Thymus (tissue), 11 donors: Measurements from ENCODE around the gene IRF7. TPM values are rescaled to one million over a fixed set of nuclear protein-coding genes. Genes with fewer than 3 reads are reported as not detected.

Experiments
- DNase-seq, 9 donors: peaks; one replicate each; pipeline ENCODE4 v3.0.0-alpha.2; 2013; ENCODE audit warnings: low spot score in 9 of 9, low read depth in 6 of 9, missing footprints in 1 of 9
- H3K27ac ChIP-seq, 2 donors: one replicate each; pipeline ENCODE4 v1.5.1; 2013; ENCODE audit warnings: control low read depth in 1 of 2, low read depth in 1 of 2, low read length in 1 of 2, mild to moderate bottlenecking in 1 of 2, moderate library complexity in 1 of 2
- H3K27me3 ChIP-seq, 2 donors: one replicate each; pipeline ENCODE4 v1.5.1; 2013; ENCODE audit warnings: low read length in 1 of 2; ENCODE audit not compliant: control insufficient read depth in 2 of 2, insufficient read depth in 1 of 2
- H3K36me3 ChIP-seq, 2 donors: one replicate each; pipeline ENCODE4 v1.5.1; 2013; ENCODE audit warnings: low read length in 1 of 2, mild to moderate bottlenecking in 1 of 2, moderate library complexity in 1 of 2; ENCODE audit not compliant: control insufficient read depth in 2 of 2, insufficient read depth in 2 of 2
- H3K4me1 ChIP-seq, 2 donors: one replicate each; pipeline ENCODE4 v1.5.1; 2013; ENCODE audit warnings: low read length in 2 of 2; ENCODE audit not compliant: control insufficient read depth in 2 of 2, insufficient read depth in 2 of 2
- H3K4me3 ChIP-seq, 2 donors: one replicate each; pipeline ENCODE4 v1.5.1; 2013; ENCODE audit warnings: low read length in 2 of 2, control low read depth in 1 of 2, mild to moderate bottlenecking in 1 of 2
- H3K9me3 ChIP-seq, 2 donors: one replicate each; pipeline ENCODE4 v1.5.1; 2013; ENCODE audit warnings: low read length in 1 of 2, mild to moderate bottlenecking in 1 of 2; ENCODE audit not compliant: control insufficient read depth in 2 of 2, insufficient read depth in 1 of 2
- WGBS: extraction: QIAGEN DNeasy Blood & Tissue Kit; methylation state at CpG from one replicate; pipeline ENCODE4 v1.1.7; 2013; 5-methylcytosine and 5-hydroxymethylcytosine counted together
- polyA plus RNA-seq: library from polyadenylated mRNA; stranded (reverse); fragments of 200-250 nt; gene quantifications from one replicate; pipeline ENCODE4 v1.2.3, GENCODE V29; 2013
- total RNA-seq: library from RNA; stranded (reverse); fragments of 120-200 nt; gene quantifications from one replicate; pipeline ENCODE4 v1.2.4, GENCODE V29; 2013
- donor health status: healthy.

The IRF7 gene
- total and polyA plus RNA-seq, 2 donors: 44.5 to 102 TPM

DNA sequence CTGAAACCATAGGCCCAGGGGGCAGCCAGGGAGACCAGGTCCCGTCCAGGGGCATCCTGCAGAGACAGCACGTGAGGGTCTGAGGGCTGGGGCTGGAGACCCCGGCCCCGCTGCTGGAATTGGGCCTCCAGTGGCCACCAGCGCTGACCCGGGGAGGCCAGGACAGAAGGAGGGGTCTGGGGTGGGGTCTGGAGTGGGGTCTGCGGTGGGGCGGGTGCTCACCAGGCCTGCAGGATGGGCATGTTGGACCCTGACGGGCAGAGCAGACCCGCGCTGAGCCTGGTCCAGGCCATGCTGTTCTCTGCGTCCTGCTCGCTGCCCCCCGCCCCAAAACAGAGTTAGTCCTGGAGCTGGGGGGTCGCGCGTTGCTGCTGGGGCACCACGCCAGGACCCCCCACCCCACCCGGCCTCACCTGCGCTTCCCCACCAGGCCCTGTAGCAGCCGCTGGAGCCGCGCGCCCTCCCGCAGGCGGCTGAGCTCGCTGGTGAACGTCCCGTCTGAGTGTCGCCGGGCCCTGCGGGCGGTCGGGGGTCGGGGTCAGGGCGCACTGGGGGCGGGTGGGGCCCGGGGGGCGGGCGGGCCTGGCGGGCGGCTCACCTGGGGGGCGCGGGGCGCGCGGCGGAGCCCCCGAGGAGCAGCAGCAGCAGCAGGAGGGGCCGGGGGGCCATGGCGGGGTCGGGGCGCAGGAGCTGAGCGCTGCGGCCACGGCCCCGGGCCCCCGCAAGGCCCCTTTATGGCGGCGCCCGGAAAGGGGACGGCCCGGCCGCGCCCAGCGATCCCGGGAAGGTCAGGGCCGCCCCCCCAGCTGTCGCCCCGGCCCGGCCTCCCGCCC is 10.9 kb upstream of the IRF7 start, which contains the start of gene SCT:
SCT (minus strand) TSS at position 707 of the 833 bp plus-strand sequence; CDS start at position 669, 38 bp downstream.
- H3K4me3 ChIP-seq: no peak within 1 kb of the TSS
- peaks cover 0 to 3% of the 10 kb centered on the region in 2 donors for H3K9me3 ChIP-seq
- peaks cover 0 to 13% of the 10 kb centered on the region in 2 donors for H3K4me1 ChIP-seq
- whole genome bisulfite sequencing: 8% methylated on average over 72 of the region's 72 CpGs
- no peak within 1 kb of the TSS for H3K27ac ChIP-seq
- no peak for DNase-seq
- H3K27me3 ChIP-seq: peaks cover 37 to 57% of the 10 kb centered on the region in 2 donors
- no peaks in the 10 kb centered on the region for H3K36me3 ChIP-seq

DNA sequence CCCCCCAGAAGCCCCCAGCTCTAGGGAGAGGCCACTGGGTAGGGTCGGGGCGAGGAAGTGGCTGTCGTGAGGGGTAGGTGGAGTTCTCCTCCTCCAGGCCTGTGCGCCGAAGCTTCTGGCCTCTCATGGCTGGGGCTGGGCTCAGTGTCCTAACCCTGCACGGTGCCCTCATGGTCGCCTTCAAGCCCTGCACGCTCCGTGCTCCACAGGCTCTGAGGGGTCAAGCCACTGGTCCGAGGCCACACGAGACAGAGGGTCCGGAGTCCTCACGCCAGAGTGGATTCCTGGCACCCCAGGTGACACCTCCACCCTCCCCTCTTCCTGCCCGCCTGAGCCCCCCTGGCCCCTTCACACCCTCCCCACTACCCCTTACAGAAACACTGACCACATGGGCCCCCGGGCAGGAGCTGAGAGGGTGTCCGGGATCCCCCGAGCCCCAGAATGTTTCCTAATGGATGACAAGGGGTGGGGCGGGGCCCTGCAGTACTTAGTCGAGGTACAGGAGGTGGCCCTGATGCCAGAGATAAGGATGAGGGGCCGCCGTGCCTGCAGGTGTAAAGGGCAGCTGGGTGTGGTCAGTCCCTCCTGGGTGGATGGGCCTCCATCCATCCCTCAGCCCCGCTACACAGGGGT is 10.0 kb upstream of the IRF7 start:
- DNase-seq: no peak
- 89% methylated on average over 22 of the region's 22 CpGs for WGBS
- Histone ChIP-seq H3K4me1 (peaks cover 0 to 13% of the 10 kb centered on the region in 2 donors), H3K36me3 (no peaks in the 10 kb centered on the region), H3K27me3 (peaks cover 37 to 57% of the 10 kb centered on the region in 2 donors), H3K27ac (no peak overlapping the region), H3K9me3 (peaks cover 0 to 3% of the 10 kb centered on the region in 2 donors), H3K4me3 (no peak overlapping the region)

DNA sequence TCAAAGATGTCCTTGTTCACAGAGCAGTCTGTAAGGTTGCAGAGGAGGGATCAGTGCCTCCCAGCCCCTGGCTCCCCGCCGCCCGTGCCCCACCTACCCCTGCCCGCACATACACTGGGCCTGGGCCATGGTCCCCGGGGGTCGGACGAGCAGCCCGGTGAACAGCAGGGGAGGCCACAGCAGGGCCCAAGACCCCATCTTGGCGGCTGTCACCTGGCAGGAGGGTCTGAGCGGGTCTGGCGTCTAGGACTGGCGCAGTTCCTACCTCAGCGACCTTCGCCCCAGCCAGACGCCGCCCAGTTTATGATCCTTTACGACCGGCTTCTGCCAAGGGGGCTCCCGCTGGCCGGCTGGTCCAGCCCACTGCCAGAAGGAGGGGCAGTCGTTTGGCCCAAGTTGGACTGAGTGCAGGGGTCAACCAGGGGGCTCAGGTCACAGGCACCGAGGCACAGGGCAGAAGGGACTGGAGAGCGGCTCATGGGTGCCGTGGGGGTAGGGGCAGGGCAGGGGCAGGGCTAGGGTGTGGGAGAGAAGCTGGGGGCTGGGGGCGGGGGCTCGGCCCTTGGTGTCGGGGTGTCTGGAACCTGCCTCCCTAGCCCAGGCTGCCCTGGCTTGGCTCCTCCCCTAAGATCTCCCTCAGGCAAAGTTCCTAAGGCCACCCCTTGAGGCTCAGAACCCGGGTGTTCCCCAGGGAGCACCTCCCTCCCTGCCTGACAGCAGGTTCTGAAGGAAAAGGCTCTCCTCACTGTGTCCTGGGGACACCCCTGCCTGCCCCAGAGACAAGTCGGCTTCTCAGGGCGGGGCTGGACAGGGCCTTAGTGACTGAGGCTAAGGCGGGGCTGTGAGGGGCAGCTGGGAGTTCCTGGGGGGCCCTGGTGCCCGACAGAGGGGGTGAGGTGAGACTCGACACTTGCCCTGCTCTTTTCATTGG is 9.2 kb upstream of the IRF7 start, which contains the start of gene CDHR5:
CDHR5 (minus strand) TSS at position 251 of the 931 bp plus-strand sequence; CDS start at position 198, 53 bp downstream.
- 96% methylated on average over 33 of the region's 33 CpGs for WGBS
- Histone ChIP-seq H3K36me3 (no peaks in the 10 kb centered on the region), H3K27ac (no peak within 1 kb of the TSS), H3K4me3 (no peak within 1 kb of the TSS), H3K4me1 (peaks cover 0 to 13% of the 10 kb centered on the region in 2 donors), H3K9me3 (peaks cover 0 to 3% of the 10 kb centered on the region in 2 donors), H3K27me3 (peaks cover 37 to 53% of the 10 kb centered on the region in 2 donors)
- no peak for DNase-seq

DNA sequence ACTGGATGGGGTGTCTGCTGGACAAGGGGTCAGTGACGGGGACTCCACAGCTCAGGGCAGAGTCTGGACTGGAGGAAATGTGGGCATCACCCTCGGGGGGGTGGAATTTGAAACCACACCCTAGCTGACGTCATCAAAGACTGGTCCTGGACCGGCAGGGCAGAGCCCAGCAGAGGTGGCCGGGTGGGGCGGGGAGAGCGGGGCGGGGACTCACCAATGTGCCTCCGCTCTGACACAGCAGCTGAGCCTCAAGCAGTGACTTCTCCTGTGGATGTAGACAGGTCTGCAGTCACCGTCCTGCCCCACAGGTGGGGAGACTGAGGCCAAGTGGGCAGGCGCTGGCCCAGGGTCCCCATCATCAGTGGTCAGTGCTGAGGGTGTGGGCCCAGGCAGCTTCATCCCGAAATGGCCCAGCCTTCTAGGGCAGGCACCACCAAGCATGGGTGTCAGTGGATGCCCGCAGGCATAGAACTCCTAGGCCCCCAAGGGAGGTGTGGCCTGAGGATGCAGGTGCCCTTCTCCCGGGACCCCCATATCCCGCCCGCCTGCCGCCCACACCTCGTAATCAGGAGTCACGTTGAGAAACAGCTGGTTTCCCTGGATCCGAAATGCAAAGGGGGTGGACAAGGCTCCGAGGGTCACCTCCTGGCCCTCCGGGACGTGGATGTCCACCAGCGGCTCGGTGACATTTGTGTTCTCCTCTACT is 8.4 kb upstream of the IRF7 start:
- DNase-seq: no peak
- Histone ChIP-seq H3K27ac (no peak overlapping the region), H3K4me3 (no peak overlapping the region), H3K27me3 (peaks cover 35 to 44% of the 10 kb centered on the region in 2 donors), H3K9me3 (peaks cover 0 to 3% of the 10 kb centered on the region in 2 donors), H3K36me3 (no peaks in the 10 kb centered on the region), H3K4me1 (peaks cover 0 to 13% of the 10 kb centered on the region in 2 donors)
- 97% methylated on average over 25 of the region's 25 CpGs for WGBS

DNA sequence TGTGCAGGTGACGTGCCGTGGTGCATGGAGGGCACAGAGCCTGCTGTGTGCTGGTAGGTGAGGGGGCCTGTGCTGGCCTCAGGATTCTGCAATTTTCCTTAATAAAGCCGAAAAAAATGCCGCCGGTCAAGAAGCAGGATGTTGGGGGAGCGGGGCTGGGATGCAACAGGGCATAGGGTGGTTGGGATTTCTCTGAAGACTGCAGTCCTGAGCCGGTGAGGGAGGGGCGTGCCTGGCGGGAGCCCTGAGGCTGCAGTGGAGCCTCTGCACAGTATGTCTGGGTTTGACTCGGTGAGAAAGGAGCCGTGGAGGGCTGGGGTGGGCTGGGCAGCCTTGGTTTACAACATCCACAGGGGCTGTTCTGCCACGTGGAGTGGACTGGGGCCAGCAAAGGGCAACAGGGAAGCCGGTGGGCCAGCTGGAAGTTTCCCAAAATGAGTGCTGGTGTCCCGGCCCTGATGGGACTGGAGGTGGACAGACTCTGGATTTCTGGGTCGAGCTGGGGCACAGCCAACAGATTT is 7.7 kb upstream of the IRF7 start:
- no peak for DNase-seq
- Histone ChIP-seq H3K9me3 (peaks cover 0 to 3% of the 10 kb centered on the region in 2 donors), H3K27me3 (peaks cover 32 to 37% of the 10 kb centered on the region in 2 donors), H3K36me3 (peaks cover 0 to under 1% of the 10 kb centered on the region in 2 donors), H3K4me1 (peaks cover 0 to 5% of the 10 kb centered on the region in 2 donors), H3K27ac (no peak overlapping the region), H3K4me3 (no peak overlapping the region)
- 95% methylated on average over 15 of the region's 15 CpGs for WGBS

DNA sequence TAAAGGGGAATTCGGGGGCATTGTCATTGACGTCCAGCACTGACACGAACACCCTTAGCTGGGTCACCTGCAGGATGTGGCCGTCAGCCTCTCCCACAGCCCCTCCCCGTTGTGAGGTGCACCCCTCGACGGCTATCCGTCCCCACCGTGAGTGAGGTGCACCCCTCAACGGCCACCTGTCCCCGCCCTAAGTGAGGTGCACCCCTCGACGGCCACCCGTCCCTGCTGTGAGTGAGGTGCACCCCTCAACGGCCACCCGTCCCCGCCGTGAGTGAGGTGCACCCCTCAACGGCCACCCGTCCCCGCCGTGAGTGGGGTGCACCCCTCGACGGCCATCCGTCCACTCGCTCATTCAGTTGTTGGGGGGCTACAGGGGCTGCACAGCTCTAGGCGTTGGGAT is 6.1 kb upstream of the IRF7 start:
- DNase-seq: no peak
- Histone ChIP-seq H3K4me3 (no peak overlapping the region), H3K27me3 (peaks cover 20 to 25% of the 10 kb centered on the region in 2 donors), H3K27ac (no peak overlapping the region), H3K4me1 (no peaks in the 10 kb centered on the region), H3K9me3 (no peaks in the 10 kb centered on the region), H3K36me3 (peaks cover 4 to 10% of the 10 kb centered on the region in 2 donors)
- WGBS: 95% methylated on average over 27 of the region's 27 CpGs

DNA sequence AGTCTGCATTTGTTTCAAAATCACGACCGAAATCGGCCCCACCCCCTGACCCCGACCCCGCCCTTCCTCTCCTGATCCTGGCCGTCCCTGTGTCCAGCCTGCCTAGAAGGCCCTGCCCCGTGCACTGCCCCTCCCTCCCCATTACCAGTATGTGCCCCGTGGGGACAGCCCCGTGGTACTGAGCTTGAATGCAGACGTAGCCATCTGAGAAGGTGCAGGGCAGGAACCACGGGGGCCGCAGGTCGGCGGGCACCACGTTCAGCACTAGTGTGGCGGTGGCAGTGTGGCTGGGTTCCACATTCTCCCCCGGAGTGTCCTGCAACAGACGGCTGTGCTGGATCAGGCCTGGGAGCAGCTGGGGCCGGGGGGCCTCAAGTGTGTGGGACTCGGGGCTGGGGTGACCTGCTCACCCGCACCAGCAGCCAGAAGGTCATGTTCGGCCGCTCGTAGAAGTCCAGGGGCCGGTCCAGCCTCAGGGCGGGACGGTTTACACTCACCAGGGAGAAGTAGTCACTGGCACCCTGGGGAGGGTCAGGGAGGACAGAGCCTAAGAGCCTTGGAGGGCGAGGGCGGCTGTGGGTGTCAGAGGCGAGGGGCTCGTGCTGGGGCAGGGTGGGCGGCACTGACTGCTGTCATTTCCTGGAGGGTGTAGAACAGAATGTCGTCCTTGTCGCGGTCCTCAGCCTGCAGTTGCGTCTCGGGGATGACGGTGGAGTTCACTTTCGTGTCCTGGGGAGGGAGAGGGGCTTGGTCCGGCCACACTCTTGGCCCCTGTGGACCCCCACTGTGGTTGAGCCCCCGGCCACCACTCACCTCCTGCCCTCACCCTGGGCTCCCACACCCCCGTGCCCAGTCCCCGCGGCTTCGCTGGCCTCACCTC is 5.4 kb upstream of the IRF7 start:
- 92% methylated on average over 45 of the region's 45 CpGs for whole genome bisulfite sequencing
- H3K4me3 ChIP-seq: no peak overlapping the region
- no peaks in the 10 kb centered on the region for H3K9me3 ChIP-seq
- H3K36me3 ChIP-seq: peaks cover 4 to 10% of the 10 kb centered on the region in 2 donors
- peaks cover 13 to 19% of the 10 kb centered on the region in 2 donors for H3K27me3 ChIP-seq
- H3K27ac ChIP-seq: no peak overlapping the region
- peaks cover 0 to 6% of the 10 kb centered on the region in 2 donors for H3K4me1 ChIP-seq
- DNase-seq: no peak
